ENCODE measurements around the gene TMEM202. TPM values are rescaled to one million over a fixed set of nuclear protein-coding genes. Genes with fewer than 3 reads are reported as not detected.
"Not testable (repeated sequence)": the region's sequence is repeated elsewhere in the genome, so short reads cannot be mapped to it uniquely, and the experiment has no call there.

TMEM202 gene, protein sequence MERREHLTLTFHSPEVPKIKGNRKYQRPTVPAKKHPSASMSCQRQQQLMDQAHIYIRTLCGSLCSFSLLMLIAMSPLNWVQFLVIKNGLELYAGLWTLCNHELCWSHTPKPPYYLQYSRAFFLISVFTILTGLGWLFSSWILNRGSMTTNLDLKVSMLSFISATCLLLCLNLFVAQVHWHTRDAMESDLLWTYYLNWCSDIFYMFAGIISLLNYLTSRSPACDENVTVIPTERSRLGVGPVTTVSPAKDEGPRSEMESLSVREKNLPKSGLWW
- total RNA-seq = not detected

DNA sequence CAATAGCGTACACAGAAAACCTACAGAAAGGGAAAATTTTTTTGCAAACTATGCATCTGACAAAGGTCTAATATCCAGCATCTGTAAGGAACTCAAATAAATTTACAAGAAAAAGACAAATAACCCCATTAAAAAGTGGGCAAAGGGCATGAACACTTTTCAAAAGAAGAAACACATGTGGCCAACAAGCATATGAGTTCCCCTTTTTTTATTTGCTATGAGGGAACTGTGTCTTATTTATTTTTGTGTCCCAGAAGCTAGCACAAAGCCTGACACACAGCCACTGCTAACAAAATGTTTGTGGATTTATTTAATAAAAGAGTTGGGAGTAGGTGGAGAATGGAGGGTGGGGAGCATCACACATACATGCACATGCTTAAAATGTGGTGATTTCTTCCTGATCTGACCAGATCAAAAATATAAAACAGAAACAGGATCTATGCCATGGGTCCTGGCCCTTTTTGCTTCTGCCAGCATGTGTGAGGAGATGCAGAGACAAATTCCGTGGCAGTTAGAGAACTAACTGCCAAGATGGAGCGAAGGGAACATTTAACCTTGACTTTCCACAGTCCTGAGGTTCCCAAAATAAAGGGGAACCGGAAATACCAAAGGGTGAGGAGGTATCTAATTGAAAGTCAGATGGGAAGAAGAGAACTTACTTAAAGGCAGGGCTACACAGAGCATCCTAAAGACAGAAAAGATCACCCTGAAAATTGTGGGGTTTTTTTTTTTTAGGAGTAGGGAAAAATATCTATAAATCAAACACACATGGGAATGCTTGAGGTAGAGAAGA lies at the start of gene TMEM202:
Gene TMEM202 (plus strand): TSS at position 510 of the 793 bp plus-strand sequence. CDS start 22 bp downstream, at position 532.
- DNase-seq (ENCODE audit: low spot score) = no peak
- ATAC-seq = no peak

DNA sequence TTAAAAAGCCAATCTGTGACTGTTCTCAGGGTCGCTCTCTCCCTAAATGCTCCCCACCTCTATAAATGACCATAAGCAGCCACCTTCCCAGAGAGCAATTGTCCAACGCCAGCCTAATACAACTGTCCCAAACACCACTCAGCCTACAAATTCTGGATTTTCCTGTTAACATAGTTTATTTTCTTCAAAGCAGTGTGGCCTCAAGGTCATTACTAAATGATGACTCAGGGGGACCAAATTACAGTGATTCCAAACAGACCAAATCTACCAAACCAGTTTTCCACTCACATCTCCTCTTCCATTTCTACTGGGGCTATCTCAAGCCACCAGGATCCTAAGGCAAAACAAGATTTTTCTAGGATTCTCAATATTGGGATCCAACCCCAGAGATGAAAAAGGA lies 44.8 kb upstream of the TMEM202 start:
- no peak for ATAC-seq

DNA sequence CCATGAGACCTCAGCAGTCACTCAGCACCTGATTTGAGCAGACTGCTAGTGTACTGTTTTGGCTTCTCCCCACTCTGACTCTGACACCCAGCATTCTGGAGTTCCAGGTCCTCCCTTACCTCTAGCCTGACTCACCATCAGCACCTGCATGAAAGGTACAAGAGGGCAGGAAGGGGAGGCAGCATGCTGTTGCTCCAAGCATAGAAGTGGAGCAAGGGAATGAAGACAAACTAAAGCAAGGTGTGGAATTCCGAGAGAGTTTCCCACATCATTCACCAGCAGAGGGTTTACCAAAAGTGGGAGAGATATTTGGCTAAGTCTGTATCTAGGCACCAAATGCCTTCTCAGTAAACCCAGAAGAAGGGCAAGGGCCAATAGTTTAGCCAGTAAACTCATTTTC lies 43.6 kb upstream of the TMEM202 start:
- ATAC-seq = no peak
- DNase-seq (ENCODE audit: low spot score) = no peak

More for the DNA sequence above, 44.8 kb upstream of the TMEM202 start:
- no peak for DNase-seq (ENCODE audit: low spot score)

DNA sequence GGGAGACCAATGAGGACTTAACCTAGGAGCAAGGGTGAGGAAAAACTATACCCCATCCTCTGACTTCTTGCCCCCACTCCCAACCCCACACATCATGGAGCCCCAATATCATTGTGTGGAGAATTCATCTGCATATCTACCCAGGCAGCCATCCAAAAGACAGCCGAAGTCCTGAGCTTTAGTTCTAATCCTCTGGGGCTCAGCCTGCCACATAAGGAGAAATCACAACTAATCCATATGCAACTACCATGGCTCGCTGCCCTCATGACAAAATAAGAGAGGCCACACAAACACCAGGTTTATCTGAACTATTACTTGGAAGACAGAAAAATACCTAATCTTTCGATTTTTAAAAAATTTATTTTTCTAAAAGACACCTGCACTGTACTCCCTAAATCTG lies 40.0 kb upstream of the TMEM202 start:
- no peak for DNase-seq (ENCODE audit: low spot score)
- no peak for ATAC-seq

DNA sequence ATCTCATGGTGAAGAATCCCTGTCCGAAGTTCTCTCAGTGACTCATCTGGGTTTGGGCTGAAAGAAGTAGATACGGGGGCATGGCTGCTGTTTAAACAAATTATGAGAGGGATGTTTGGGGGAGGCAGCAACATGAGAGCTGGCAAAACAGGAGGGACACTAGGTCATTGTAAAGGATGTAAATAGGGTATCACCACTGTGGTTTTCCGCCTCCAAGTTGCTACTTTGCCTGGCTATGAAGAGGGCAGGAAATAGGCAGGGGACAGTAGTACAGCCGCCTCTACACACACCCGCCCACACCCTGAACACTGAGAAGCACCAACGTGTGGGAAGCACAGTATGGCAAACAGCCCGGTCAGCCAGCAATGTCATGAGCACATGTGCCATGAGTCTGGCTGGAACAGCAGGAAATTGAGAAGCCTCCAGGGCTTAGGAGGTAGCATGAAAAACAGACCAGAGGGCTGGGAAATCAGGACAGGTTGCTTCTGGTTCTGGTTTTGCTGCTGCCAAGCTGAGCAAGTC lies 39.4 kb upstream of the TMEM202 start:
- DNase-seq (ENCODE audit: low spot score) = no peak
- peak; percentile 69 for ATAC-seq

DNA sequence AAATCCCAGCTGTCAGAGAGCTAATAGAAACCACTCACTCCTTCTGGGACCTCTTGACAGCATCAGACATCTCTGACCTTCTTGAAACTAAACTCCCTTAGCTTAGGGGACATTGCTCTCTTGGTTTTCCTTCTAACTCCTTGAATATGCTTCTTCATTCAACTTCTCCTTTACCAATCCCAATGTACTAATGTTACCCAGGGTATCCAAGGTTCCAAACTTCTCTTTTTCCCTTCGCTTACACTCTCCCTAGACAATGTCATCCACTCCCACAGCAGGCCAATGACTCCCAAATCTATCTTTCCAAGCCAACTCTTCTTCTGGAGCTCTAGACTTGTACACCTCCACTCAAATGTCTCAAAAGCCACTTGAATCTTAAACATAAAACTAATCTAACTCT lies 36.9 kb upstream of the TMEM202 start:
- ATAC-seq = no peak
- DNase-seq (ENCODE audit: low spot score) = no peak

DNA sequence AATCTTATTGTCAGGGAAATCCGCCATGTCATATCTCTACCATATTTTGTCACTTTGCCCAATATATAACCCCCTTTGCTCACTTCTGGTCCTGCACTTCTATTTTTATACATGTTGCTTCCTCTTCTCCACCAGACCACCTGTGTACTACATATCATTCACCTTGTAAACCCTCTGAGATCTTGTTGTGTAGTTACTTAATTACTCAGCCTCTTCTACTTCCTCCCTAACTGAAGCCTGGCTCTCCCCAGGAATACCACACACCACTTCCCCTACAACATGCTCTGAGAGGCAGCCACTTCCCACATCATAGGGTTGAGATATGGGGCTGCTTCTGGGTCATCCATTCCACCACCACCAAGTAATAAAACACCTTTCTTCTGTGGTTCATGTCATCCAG lies 32.3 kb upstream of the TMEM202 start:
- DNase-seq (ENCODE audit: low spot score) (no peak), ATAC-seq (peak; percentile 37)

DNA sequence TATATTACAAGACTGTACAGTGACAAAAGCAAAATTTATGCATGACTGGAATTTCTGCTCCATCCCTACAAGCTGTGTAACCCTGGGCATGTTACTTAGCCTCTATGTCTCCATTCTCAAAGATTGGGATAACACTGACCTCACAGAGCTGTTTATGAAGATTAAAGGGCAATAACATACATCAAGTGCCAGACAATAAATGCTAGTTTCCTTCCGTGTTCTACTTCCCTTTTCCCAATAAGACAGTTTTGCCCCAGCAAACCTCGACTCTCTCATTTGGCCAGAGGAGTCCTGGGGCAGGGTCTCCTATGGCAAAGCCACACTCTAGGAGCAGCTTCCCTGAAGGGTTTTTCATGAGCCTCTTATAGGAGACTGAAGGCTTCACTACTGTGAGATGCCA lies 29.8 kb upstream of the TMEM202 start:
- ATAC-seq = no peak
- DNase-seq (ENCODE audit: low spot score) = no peak

DNA sequence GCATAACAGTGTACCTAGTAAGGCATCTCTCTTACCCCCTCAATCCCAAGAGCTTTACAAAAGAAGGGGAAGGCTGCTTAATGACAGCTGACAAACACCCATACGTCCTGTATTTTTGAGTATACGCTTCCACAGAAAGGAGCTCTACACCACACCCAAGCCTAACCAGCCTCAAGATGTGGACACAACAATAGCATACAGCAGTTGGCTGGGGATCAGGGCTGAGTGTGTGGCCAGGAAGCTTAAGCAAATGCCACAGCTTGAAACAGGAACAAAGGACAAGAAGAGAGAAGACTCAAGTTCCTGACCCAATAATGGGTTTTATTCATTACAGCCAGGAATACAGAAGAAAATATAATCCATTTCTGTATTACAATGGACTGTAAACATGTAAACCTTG lies 29.2 kb upstream of the TMEM202 start:
- ATAC-seq (peak; percentile 48), DNase-seq (ENCODE audit: low spot score) (no peak)

DNA sequence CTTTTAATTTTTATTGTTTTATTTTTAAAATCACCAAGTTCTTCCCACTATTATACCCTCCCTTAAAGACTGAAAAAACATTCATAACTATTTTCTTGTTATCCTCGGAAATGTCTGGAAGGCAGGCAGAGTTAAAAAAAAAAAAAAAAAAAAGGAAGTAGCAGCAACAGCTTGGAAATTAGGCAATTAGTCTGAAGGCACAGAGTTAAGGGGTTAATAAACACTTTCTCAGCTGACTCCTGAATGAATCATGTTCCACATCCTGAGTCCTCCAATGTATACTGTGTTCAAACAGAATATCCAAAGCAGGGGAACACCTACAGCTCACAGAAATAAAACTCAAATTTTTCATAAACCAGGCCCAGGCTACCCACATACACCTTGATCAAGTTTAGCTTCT lies 28.1 kb upstream of the TMEM202 start:
- no peak for DNase-seq (ENCODE audit: low spot score)
- no peak for ATAC-seq

DNA sequence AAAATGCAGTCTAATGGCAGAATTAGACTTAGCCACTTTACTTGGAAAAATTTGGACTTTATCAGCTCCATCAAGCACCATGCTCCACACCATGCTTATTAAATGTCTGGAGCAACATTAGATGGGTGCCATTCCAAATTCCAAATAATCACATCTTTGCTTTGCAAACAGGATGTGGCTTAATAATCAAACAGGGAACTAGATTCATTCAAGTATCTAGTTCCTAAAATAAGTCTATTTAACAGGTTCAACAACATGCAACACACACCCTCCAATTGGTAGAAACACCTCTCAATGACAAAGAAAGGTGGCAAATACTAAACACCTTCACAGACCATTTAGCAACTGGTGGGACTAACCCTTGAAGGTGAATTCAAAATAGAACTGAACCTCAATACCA lies 25.7 kb upstream of the TMEM202 start:
- DNase-seq (ENCODE audit: low spot score) (no peak), ATAC-seq (no peak)

DNA sequence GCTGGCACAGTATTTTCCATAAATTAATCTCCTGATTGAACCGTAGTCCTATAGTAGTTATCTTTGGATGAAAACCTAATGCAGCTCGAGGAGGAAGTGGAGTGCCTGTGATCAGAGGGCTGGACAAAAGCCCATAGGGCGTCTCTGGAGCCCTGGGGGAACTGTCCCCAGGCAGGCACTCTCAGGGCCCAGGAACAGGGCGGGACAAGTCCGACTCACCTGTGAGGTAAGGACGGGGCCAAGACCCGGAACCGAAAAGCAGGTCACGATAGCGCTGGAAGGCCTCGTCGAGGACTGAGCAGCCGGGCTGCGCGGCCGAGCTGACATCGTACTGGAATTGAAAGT lies 22.6 kb upstream of the TMEM202 start:
- no peak for DNase-seq (ENCODE audit: low spot score)
- peak; percentile 75 for ATAC-seq

DNA sequence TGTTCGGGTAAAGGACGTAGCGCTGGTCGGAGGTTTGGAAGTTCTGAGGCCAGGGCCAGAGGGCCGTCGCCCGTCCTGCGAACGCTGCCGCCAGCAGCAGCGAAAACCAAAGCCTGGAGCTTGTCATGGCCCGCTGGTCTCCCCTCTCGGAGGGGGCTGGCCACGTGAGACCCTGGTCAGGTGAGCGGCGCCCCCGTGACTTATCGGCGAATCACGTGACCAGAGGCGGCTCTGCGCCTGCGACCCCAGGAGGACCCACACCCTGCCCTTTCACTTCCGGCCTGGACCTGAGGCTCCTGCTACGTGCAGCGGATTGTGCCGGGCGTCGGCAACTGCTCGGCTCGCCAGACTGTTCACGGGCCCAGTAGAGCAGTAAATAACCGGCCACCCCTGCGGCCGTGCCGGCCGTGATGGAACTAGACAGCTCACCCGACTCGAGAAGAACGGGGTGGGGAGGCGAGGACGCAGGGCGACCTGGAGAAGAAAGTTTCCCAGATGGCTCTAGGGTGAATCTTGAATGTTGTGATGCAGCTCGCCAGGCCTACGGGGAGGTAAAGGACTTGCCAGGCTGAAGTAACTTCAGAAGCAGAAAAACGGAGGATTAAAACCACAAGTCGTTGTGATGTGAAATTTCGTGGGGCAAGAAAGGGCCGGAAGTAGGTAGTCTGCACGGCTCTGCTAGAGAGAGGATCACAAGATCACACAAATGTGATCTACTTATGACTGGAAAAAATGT lies 22.1 kb upstream of the TMEM202 start, which contains the start of gene HEXA:
Gene HEXA (minus strand): TSS at position 169 of the 736 bp plus-strand sequence. CDS start 42 bp downstream, at position 127.
- ATAC-seq = peak; percentile 92
- peak; percentile 97 for DNase-seq (ENCODE audit: low spot score)

DNA sequence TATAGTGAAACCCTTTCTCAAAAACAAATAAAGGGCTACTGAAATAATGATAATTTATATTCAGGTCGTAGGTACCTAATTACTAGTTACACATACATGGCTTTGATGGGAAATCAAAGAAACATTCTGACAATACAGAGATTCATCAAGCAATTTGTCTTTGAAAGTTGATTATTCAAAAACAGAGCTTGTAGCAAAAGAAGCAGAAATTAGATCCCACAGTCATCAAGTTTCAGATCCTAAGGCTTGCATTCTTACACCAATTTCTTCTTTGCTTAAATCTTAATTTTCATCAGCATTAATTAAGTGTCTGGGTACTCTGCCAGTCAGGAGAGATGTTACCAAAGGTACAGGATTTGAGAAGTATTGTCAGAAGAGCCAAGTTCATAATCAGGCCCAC lies 20.8 kb upstream of the TMEM202 start:
- ATAC-seq = no peak
- DNase-seq (ENCODE audit: low spot score) = no peak

DNA sequence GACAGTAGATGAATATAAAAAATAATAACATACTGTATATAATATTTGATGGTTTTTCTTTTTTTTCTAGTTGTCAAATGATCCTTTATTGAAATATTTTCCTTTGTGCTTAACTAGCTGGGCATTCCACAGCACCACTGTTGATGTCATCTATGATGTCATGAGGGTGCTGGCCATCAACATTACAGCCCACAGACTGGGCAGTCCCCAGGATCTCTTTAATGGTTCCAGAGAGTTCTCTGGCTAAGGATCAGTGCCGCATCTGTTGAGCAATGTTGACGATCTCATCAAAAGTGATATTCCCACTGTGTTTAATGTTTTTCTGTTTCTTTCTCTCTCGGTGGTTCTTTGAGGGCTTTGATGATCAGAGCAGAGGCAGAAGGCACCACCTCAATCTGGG lies 19.0 kb upstream of the TMEM202 start:
- not testable (repeated sequence) for DNase-seq (ENCODE audit: low spot score); ATAC-seq

DNA sequence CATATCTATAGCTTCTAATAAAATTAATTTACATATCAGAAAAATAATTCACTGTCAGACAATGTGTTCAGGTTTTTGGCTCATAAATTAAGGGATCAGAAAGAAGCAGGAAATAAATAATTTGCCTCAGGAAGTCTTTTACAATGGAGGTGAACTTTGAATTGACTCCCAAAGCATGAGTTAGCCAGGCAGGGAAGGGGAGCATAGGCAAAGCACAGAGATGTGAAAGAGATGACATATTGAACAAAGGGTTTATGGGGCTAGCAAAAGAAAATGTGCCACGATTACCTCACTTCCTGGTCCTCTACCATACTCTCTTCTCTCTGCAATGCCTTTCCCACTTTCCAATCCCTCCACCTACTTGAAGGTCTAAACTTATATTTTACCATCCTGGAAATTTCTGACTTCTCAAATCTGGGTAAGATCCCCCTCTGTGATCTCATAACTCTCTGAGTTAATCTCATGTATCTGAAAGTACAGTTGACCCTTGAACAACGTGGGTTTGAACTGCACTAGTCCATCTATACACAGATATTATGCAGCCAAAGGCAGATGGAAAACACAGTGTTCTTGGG lies 18.2 kb upstream of the TMEM202 start:
- DNase-seq (ENCODE audit: low spot score) (no peak), ATAC-seq (no peak)

DNA sequence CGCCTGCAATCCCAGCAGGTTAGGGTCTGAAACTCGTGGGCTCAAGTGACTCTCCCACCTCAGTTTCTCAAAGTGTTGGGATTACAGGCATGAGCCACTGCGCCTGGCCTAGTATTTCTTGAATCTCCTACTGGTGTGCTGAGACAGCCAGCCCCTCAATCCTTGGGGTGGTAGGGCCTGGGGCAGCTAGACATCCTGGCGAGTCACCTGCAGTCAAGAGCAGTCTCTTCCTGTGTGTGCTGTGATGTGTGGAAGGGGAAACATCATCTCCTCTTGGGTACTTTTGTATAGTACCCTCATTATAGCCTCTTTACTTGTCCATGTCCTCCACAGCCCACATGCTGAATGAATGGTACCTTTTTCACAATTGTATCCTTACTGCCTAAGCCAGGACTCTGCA lies 17.4 kb upstream of the TMEM202 start:
- ATAC-seq (no peak), DNase-seq (ENCODE audit: low spot score) (no peak)

DNA sequence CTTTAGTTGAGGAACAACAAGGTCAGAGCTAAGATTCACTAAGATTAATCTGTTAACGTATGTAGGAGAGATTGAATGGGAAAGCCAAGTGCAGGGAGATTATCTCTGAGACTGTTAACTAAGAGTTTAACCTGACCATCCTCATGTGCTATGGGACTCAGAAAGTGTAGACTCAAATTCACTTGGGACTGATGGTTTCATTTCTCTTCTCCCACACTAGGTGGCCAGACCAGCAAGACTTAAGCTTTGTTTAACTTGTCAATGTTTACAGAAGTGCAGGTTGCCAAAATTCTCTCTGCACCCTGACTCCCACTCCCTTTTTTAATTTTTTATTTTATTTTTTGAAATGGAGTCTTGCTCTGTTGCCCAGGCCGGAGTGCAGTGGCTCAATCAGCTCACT lies 16.0 kb upstream of the TMEM202 start:
- peak; percentile 67 for ATAC-seq

DNA sequence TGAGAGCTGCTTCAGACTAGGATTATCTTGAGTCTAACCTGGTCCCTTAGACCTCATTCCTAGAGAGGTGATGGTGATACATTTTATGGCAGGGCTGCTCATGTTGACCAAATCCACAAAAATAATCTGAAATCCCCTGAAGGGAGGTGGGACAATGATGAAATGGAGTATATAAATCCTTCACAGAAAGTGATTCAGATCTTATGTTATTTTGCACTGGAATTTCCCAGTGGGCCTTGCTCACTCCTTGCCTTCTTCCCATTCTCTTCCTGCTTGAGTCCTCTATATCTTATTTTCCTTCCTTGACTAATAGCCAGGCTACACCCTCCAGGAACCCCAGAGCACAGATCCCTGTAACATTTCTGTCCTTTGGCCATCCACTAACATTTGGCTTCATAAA lies 10.4 kb upstream of the TMEM202 start:
- DNase-seq (ENCODE audit: low spot score) = no peak

More for the DNA sequence above, 16.0 kb upstream of the TMEM202 start:
- no peak for DNase-seq (ENCODE audit: low spot score)

DNA sequence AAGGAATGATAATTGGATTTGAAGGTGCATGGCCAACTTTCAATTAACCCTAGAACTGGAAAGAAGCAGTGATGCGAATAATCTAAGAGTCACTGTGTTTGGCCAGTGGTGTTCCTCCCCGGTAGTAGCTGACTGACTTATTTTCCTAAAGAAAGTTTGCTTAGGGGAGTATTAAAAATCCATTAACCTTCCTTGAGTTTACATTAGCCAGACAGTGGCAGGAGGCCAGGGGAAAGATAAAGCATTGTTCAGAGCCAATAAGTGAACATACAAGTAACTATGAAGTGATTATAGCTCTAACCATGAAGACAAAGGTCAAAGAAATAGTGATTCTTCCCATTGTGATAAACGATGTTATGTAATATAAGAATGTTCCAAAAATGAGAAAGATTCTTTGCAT lies 8.9 kb upstream of the TMEM202 start:
- ATAC-seq (no peak), DNase-seq (ENCODE audit: low spot score) (no peak)

More for the DNA sequence above, 10.4 kb upstream of the TMEM202 start:
- no peak for ATAC-seq

DNA sequence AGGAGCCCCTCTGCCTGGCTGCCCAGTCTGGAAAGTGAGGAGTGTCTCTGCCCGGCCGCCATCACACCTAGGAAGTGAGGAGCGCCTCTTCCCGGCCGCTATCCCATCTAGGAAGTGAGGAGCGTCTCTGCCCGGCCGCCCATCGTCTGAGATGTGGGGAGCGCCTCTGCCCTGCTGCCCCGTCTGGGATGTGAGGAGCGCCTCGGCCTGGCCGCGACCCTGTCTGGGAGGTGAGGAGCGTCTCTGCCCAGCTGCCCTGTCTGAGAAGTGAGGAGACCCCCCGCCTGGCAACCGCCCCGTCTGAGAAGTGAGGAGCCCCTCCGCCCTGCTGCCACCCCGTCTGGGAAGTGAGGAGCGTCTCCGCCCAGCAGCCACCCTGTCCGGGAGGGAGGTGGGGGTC lies 1.8 kb upstream of the TMEM202 start:
- ATAC-seq; DNase-seq (ENCODE audit: low spot score): not testable (repeated sequence)

Measured in left lobe of liver (tissue), 2 donors.